VCaP (cell line): ENCODE measurements around the gene TRPM2.
A peak's percentile ranks its signal among the peaks of the same experiment; 100 is the strongest.

Experiments used
- H3K27ac ChIP-seq: fragments of 450-650 bp; 2 replicates; pipeline ENCODE4 v1.5.1; 2017
- TF ChIP-seq, protein P1 (sequence below): fragments of 450-650 bp; conservative IDR thresholded peaks from 2 replicates; pipeline ENCODE4 v1.5.1; 2017; ENCODE audit warnings: mild to moderate bottlenecking, moderate library complexity

The TRPM2 gene

DNA sequence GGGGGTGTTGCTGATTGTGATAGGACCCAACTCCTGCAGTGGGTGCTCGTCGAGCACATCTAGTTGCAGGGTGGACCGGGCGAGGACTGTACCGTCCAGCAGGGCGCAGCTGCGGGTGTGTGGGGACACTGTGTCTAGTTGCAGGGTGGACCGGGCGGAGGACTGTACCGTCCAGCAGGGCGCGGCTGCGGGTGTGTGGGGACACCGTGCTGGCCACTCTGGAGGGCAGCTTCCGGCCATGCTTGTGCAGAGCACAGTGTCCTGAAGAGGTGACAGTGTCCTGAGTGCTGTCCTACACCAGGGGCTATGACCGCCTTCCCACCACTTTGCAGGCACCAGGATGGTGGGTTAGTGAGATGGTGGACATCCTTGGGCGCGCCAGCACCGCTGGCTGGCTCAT lies 4.6 kb upstream of the TRPM2 start:
- H3K27ac ChIP-seq: peak overlapping the region; percentile 97
- TF ChIP-seq, protein P1, sequence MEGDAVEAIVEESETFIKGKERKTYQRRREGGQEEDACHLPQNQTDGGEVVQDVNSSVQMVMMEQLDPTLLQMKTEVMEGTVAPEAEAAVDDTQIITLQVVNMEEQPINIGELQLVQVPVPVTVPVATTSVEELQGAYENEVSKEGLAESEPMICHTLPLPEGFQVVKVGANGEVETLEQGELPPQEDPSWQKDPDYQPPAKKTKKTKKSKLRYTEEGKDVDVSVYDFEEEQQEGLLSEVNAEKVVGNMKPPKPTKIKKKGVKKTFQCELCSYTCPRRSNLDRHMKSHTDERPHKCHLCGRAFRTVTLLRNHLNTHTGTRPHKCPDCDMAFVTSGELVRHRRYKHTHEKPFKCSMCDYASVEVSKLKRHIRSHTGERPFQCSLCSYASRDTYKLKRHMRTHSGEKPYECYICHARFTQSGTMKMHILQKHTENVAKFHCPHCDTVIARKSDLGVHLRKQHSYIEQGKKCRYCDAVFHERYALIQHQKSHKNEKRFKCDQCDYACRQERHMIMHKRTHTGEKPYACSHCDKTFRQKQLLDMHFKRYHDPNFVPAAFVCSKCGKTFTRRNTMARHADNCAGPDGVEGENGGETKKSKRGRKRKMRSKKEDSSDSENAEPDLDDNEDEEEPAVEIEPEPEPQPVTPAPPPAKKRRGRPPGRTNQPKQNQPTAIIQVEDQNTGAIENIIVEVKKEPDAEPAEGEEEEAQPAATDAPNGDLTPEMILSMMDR: no peak

DNA sequence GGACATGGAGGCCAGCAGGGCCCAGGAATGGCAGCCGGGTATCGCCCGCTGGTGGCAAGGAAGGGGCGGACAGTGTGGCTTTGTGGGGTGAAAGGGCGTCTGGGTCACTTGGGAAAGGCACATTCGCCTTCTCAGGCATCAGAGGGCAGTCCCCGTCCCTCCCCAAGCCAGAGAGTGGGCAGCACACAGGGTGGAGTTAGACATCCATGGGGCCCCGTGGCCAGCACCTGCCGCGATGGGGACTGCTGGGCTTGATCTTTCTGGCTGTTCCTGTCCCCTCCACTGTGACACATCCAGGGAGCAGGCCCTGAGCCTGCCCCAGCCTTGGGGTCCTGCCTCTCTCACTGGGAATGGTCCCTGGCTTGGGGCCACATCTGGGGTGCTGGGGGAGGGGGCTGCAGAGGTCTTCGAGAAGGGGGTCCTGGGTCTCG lies 4.0 kb upstream of the TRPM2 start:
- H3K27ac ChIP-seq: peak overlapping the region; percentile 97
- TF ChIP-seq, protein P1: no peak

DNA sequence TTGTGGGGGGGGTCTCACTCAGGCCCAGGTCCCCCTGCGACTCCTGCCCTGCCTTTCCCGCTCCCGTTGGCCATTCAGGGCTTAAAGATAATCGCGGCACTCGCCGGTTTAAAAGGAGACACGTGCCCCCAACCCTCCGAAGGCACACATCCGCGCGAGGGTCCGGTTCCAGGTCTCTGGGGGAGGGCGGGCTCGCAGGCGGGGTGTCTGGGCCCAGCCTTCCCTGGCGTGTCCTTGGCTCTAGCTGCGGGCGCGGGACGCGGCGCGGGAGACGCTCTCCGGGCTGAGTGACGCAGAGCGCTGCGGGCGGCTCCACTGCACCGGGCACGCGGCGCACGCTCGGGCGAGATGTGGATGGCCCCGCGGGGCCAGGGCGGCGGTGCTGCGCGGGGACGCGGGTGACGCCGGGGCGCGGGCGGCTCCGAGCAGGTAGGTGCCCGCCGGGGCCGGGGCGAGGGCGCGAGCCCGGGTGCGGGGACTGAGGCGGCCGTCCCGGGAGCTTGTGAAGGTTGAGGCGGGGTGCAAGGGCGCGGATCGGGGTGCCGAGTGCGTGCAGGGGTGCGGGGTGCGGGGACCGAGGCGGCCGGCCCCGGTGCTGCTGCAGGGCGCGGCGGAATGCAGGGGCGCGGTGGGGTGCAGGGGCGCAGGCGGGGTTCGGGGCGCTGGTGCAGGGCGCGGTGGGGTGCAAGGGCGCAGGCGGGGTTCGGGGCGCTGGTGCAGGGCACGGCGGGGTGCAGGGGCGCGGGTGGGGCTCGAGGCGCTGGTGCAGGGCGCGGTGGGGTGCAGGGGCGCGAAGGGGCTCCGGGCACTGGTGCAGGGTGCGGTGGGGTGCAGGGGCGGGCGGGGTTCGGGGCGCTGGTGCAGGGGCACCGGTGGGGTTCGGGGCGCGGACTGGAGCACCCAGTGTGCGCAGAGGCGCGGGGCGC lies 3.3 kb upstream of the TRPM2 start:
- H3K27ac ChIP-seq: peak overlapping the region; percentile 97
- TF ChIP-seq, protein P1: no peak

DNA sequence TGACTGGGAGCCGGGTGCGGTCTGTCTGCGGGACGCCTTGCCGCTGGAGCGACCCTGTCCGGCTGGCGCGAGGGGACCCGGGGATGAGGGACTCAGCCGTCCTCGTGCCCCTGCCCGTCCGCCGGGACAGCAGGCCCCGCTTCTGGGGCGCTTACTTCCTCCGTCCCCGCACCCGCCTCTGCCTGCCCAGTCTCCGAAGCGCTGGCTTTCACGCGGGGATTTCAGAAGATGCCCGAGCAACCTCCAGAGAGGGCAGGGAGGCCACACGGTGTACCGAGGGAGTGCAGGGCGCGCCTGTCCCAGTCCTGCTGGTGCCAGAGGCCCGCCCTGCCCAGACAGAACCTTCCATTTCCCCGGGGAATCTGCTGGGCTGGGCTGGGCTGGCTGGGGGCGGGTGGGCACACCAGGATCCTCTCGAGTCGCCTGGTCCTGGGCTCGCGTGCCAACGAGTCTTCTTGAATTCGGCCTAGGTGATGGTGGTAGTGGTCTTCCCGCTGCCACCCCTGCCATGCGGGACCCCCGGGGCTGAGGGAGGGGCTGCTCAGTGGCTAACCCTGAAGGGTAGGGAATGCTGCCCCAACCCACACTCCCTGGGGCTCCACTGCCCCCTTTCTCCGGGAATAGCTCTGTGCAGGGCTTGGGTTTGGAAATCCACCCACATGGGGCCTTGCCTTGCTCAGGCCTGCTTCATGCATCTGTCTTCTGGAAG lies 2.5 kb upstream of the TRPM2 start:
- TF ChIP-seq, protein P1: no peak
- no peak overlapping the region for H3K27ac ChIP-seq

DNA sequence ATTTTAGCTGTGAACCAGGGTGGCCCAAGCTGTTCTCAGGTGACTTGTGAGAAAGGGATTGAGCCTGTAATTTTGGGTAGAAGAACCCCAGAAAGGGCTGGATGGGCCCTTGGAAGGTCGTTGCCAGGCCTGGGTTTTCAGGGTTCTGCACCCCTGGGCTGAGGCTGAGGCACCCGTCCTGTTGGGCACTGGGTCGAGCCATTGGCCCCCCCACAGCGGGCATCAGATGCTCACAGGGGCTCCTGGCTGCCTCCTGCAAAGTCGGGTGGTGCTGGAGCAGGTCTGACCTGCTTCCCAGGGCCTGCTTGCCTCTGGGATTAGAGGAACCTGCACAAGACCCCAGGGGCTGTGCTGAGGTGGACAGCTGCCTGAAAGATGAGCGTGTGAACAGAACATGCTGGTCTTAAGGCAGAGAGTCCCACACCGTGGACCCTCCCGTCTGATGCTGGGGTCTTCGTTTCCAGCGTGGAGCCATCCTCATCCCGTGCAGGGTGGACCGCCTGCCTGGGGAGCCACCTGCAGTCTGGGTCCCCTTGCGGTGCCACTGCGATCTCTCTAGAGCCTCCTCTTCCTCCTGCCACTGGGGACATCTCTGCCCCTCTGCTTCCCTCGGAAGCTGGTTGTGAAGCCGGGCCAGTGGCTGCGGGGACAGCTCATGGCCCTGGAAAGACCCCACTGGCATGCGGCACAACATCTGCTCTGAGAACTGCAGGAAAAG lies 1.7 kb upstream of the TRPM2 start:
- no peak overlapping the region for H3K27ac ChIP-seq

DNA sequence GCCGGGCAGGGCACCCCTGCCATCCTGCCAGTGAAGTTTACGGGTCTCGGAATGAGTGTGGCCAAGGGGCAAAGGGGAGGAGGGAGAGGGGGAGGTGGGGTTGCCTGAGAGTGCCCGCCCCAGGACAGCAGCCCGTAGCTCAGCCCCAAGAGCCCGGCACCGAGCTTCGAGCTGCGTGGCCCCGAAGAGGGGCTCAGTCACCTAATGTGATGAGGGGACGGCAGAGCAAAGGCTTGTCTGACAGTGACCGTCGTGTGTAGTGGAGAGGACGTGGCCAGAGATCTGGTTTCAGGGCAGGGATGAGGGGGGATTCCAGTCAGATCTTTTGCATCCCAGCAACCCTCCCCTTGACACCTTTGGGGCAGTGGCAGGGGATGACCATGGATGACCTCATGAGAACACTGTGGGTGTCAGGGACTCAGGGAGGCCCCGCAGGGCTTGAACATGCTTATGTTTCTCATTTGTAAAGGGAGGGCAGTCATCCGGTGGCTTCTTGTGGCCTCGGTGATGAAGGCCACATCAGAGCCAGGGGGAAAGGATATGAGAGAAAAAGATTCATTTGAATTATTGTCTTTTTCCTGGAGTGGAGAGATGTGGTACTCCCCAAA lies 1.1 kb upstream of the TRPM2 start:
- TF ChIP-seq, protein P1: no peak
- H3K27ac ChIP-seq: no peak overlapping the region

More for the DNA sequence above, 1.7 kb upstream of the TRPM2 start:
- TF ChIP-seq, protein P1: no peak
